Lower leg skin (tissue), 4 donors: ENCODE measurements around the gene ASIC3. TPM values are rescaled to one million over a fixed set of nuclear protein-coding genes. Genes with fewer than 3 reads are reported as not detected.

Experiments used
- DNase-seq, 2 donors: peaks; one replicate each; pipeline ENCODE4 v3.0.0-alpha.2; 2019; ENCODE audit warnings: low spot score in 2 of 2
- H3K4me3 ChIP-seq: fragments of 200-600 bp; sonication (generic); 2 replicates; pipeline ENCODE4 v1.5.1; 2017; ENCODE audit warnings: mild to moderate bottlenecking, low read depth; ENCODE audit not compliant: poor library complexity, severe bottlenecking
- CTCF ChIP-seq, 3 donors: fragments of 450-650 bp; IDR thresholded peaks; one replicate each; pipeline ENCODE4 v1.5.1; 2016; ENCODE audit warnings: antibody characterized with exemption in 3 of 3, mild to moderate bottlenecking in 3 of 3, moderate library complexity in 2 of 3
- POLR2A ChIP-seq, 2 donors: fragments of 450-650 bp; IDR thresholded peaks; one replicate each; pipeline ENCODE4 v1.6.1; 2016 to 2017; ENCODE audit warnings: antibody characterized with exemption in 2 of 2, mild to moderate bottlenecking in 1 of 2, moderate library complexity in 1 of 2
- WGBS, 2 donors: methylation state at CpG; one replicate each; pipeline ENCODE4 v1.1.5; 2018; 5-methylcytosine and 5-hydroxymethylcytosine counted together
- intact Hi-C: fragments of 100-400 bp; cut with DNase I; formaldehyde crosslinking; loops from one replicate; pipeline ENCODE4 v1.15.0; 2023; ENCODE audit warnings: low total_unique reads
- total RNA-seq, 4 donors: library from RNA; depleted of rRNA; stranded (reverse); fragments of >200 nt; gene quantifications; one replicate each; pipeline ENCODE4 v1.1.0, GENCODE V29; 2016

The ASIC3 gene
- total RNA-seq, 4 donors from 2014 or later, result 2.3 to 2.9 (median 2.5) TPM

- 72 to 74% methylated on average over 12 of the region's 12 CpGs for WGBS, 2 donors
- no peak overlapping the region for H3K4me3 ChIP-seq
- no peak for DNase-seq
- no peak for TF ChIP-seq CTCF (IDR thresholded peaks at IDR 0.05)
- TF ChIP-seq POLR2A (IDR thresholded peaks at IDR 0.05), result no peak
- intact Hi-C loops, result no loop called here
Observed at GRCh38 chr7:151003572-151003971, 44.8 kb upstream of the ASIC3 start.

DNA sequence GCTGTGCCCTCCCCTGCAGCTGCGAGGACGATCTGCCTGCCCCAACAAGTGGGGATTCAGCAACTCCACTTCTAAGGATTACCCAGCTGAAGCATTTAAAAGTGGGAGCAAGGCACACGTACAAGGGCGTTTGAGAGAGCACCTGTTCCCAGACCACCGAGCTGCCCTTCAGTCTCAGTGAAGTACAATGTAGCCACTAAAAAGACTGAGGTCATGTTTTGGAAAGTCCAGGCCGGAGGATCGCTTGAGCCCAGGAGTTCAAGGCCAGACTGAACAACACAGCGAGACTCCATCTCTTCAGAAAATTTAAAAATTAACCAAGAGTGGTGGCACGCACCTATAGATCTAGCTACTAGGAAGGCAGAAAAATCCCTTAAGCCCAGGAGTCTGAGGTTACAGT is 42.8 kb upstream of the ASIC3 start:
- H3K4me3 ChIP-seq, result no peak overlapping the region
- intact Hi-C loops, result no loop called here
- TF ChIP-seq CTCF (IDR thresholded peaks at IDR 0.05) (no peak), POLR2A (IDR thresholded peaks at IDR 0.05) (no peak)
- WGBS, 2 donors, result 67 to 69% methylated on average over 9 of the region's 9 CpGs
- DNase-seq, result no peak

DNA sequence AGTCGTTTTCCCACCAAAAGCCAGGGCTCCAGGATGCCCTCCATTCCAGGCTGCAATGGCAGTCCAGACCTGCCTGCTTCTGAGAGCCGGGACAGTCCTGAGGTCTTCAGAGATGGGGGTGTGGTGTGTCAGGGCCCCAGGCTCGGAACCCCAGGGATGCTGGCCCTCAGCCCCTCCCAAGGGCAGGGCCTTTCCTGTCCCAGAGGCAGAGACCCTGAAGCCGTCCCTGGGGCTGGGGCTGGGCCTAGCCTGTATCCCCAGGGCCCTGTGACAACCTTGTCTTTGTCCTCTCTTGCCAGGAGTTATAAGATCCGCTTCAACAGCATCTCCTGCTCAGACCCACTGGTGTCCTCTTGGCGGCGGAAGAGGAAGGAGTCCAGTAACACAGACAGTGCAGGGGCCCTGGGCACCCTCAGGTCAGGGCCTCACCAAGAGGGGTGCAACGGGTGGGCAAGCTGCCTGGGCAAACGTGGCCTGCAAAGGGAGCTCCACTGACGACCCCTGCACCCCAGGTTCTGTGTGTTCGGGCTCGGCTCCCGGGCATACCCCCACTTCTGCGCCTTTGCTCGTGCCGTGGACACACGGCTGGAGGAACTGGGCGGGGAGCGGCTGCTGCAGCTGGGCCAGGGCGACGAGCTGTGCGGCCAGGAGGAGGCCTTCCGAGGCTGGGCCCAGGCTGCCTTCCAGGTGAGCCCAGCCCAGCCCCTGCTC is 41.6 kb upstream of the ASIC3 start:
- H3K4me3 ChIP-seq, result no peak overlapping the region
- 75 to 76% methylated on average over 18 to 23 of the region's 23 CpGs for WGBS, 2 donors
- TF ChIP-seq POLR2A (IDR thresholded peaks at IDR 0.05), result no peak
- TF ChIP-seq CTCF (IDR thresholded peaks at IDR 0.05), result no peak
- intact Hi-C loops, result no loop called here
- no peak for DNase-seq

DNA sequence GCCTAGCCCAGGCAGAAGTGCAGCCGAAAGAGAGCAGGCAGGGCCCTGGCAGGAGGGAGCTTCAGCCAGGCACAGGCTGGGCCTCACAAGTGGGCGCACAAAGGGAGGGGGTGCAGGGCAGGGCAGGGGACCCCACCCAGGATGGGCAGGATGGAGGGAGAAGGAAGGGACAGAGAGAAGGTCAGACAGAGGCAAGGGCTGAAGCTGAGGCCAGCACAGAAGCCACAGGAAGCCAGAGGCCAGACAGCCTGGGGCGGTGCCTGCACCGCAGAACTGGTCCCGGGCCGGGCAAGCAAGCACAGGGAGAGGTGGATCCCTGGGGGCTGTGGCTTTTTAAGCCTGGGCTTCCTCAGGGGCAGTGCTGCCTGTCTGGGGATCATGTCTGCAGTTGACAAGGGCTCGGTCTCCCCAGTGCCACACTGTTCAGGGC is 40.8 kb upstream of the ASIC3 start:
- intact Hi-C loops, result no loop called here
- 73 to 88% methylated on average over 7 of the region's 7 CpGs for WGBS, 2 donors
- no peak for TF ChIP-seq CTCF (IDR thresholded peaks at IDR 0.05)
- no peak for TF ChIP-seq POLR2A (IDR thresholded peaks at IDR 0.05)
- H3K4me3 ChIP-seq, result no peak overlapping the region
- no peak for DNase-seq

- 33 to 45% methylated on average over 11 of the region's 11 CpGs for WGBS, 2 donors
- no peak for DNase-seq
- TF ChIP-seq CTCF (IDR thresholded peaks at IDR 0.05) (no peak), POLR2A (IDR thresholded peaks at IDR 0.05) (no peak)
Observed at GRCh38 chr7:151008143-151008510, 40.2 kb upstream of the ASIC3 start.

More at GRCh38 chr7:151008143-151008510, 40.2 kb upstream of the ASIC3 start:
- intact Hi-C loops, result no loop called here
- no peak overlapping the region for H3K4me3 ChIP-seq
